A549 (cell line): ENCODE data around the gene SIPA1. TPM values are rescaled to one million over a fixed set of nuclear protein-coding genes. Genes with fewer than 3 reads are reported as not detected.

ENCODE experiments used
- ATAC-seq, 2 experiments: fragments of 200-7000 bp in 1 of 2; fragments of >200 bp in 1 of 2; cut with Nextera tagmentation in 1 of 2; cut with Tn5 transposase in 1 of 2; 3 replicates each; pipeline versions ENCODE4 v1.8.0 to v1.9.1; 2018 to 2020; ENCODE audit warnings: mild to moderate bottlenecking in 1 of 2, moderate library complexity in 1 of 2
- CTCF ChIA-PET: fragments of 300-600 bp; sonication (Branson Sonifier 250); formaldehyde crosslinking; extraction: SDS; loops from one replicate; lab custom pipeline; 2021; ENCODE audit warnings: antibody characterized with exemption, inconsistent platforms; lab: Yijun Ruan, JAX
- POLR2A ChIA-PET: fragments of 350-600 bp; formaldehyde crosslinking; extraction: SDS; loops from one replicate; lab custom pipeline; 2021; ENCODE audit warnings: antibody characterized with exemption, inconsistent platforms; lab: Yijun Ruan, JAX
- DNase-seq, 2 experiments: peaks; one replicate each; pipeline versions ENCODE4 v3.0.0 to v3.0.0-alpha.2; 2011 to 2016; ENCODE audit warnings: low read depth in 1 of 2, low spot score in 1 of 2
- FAIRE-seq: peaks from 2 replicates; lab custom pipeline; 2011; peaks lifted over from hg19 to GRCh38; lab: Jason Lieb, UNC
- H3K27ac ChIP-seq, 2 experiments: fragments of >200 bp; sonication (Bioruptor Twin); formaldehyde crosslinking; 3 replicates each; pipeline ENCODE4 v1.5.1; 2016 to 2017
- H3K4me1 ChIP-seq: fragments of >200 bp; sonication (Bioruptor Twin); formaldehyde crosslinking; 3 replicates; pipeline ENCODE4 v1.6.1; 2016
- H3K4me2 ChIP-seq: fragments of >200 bp; sonication (Bioruptor Twin); formaldehyde crosslinking; 3 replicates; pipeline ENCODE4 v1.6.1; 2016
- H3K4me3 ChIP-seq: fragments of >200 bp; sonication (Bioruptor Twin); formaldehyde crosslinking; 3 replicates; pipeline ENCODE4 v1.5.1; 2016
- H3K9me3 ChIP-seq: fragments of >200 bp; sonication (Bioruptor Twin); formaldehyde crosslinking; 3 replicates; pipeline ENCODE4 v1.6.1; 2016
- ATOH8 ChIP-seq: fragments of 250-450 bp; sonication (Bioruptor Pico); IDR thresholded peaks from 2 replicates; pipeline ENCODE4 v1.5.0; 2020; ENCODE audit warnings: low read depth, mild to moderate bottlenecking, moderate library complexity
- CBX2 ChIP-seq: fragments of 200-600 bp; sonication (generic); IDR thresholded peaks from 2 replicates; pipeline ENCODE4 v1.6.1; 2016; ENCODE audit warnings: low read depth, mild to moderate bottlenecking, borderline replicate concordance
- CBX8 ChIP-seq: fragments of 200-600 bp; sonication (generic); IDR thresholded peaks from 2 replicates; pipeline ENCODE4 v1.6.1; 2016
- CHD2 ChIP-seq: fragments of 150-350 bp; IDR thresholded peaks from 2 replicates; pipeline ENCODE4 v1.6.1; 2014; ENCODE audit warnings: low read length; ENCODE audit not compliant: partially characterized antibody
- CHD4 ChIP-seq: fragments of 200-600 bp; sonication (generic); IDR thresholded peaks from 2 replicates; pipeline ENCODE4 v1.6.1; 2016; ENCODE audit warnings: antibody characterized with exemption, mild to moderate bottlenecking, borderline replicate concordance
- CTCF ChIP-seq: fragments of >200 bp; sonication (Bioruptor Twin); formaldehyde crosslinking; IDR thresholded peaks from 3 replicates; pipeline ENCODE4 v1.5.1; 2016
- EHMT2 ChIP-seq: fragments of 200-600 bp; sonication (generic); IDR thresholded peaks from 2 replicates; pipeline ENCODE4 v1.6.1; 2016; ENCODE audit warnings: antibody characterized with exemption, low read depth, mild to moderate bottlenecking, moderate library complexity
- HDAC2 ChIP-seq: fragments of 200-600 bp; sonication (generic); IDR thresholded peaks from 2 replicates; pipeline ENCODE4 v1.6.1; 2016
- HOXB13 ChIP-seq: fragments of 250-450 bp; sonication (Bioruptor Pico); IDR thresholded peaks from 2 replicates; pipeline ENCODE4 v1.5.0; 2020; ENCODE audit warnings: low read depth, mild to moderate bottlenecking, moderate library complexity
- JUNB ChIP-seq: fragments of >200 bp; sonication (Bioruptor Twin); formaldehyde crosslinking; IDR thresholded peaks from 2 replicates; pipeline ENCODE4 v1.6.1; 2016
- REST ChIP-seq: fragments of 200-600 bp; sonication (generic); IDR thresholded peaks from 2 replicates; pipeline ENCODE4 v1.6.1; 2016; ENCODE audit warnings: antibody characterized with exemption, mild to moderate bottlenecking, moderate library complexity
- RNF2 ChIP-seq: fragments of 200-600 bp; sonication (generic); IDR thresholded peaks from 2 replicates; pipeline ENCODE4 v1.6.1; 2016; ENCODE audit warnings: low read depth, mild to moderate bottlenecking, antibody characterized with exemption, moderate library complexity, borderline replicate concordance
- SMC3 ChIP-seq: fragments of >200 bp; sonication (Bioruptor Twin); formaldehyde crosslinking; IDR thresholded peaks from 3 replicates; pipeline ENCODE4 v1.6.1; 2018; ENCODE audit warnings: inconsistent platforms
- TFCP2L1 ChIP-seq: fragments of 250-450 bp; sonication (Bioruptor Pico); IDR thresholded peaks from 2 replicates; pipeline ENCODE4 v1.5.0; 2021; ENCODE audit warnings: mild to moderate bottlenecking
- TP53 ChIP-seq: fragments of 250-450 bp; sonication (Bioruptor Pico); IDR thresholded peaks from 2 replicates; pipeline ENCODE4 v1.5.0; 2021; ENCODE audit warnings: mild to moderate bottlenecking, moderate library complexity
- WGBS: methylation state at CpG from one replicate; pipeline ENCODE4 v1.1.6; 2017; ENCODE audit errors: missing lambda C conversion rate; 5-methylcytosine and 5-hydroxymethylcytosine counted together
- polyA plus RNA-seq, 4 experiments: library from polyadenylated mRNA; depleted of rRNA in 3 of 4; stranded (reverse); fragments of >200 nt; fragmentation: RNase III in 1 of 4; extraction: RNeasy Plus Mini Kit Qiagen cat#74134 plus additional on column Dnase treatment in 1 of 4; gene quantifications; 2 replicates in 3 of 4; 3 replicates in 1 of 4; pipeline ENCODE4 v1.2.3, GENCODE V29; 2011 to 2017

Gene SIPA1
- polyA plus RNA-seq, 2 of the 4 experiments (the other 2 are of a cell fraction): 9.9 to 17.4 TPM

- POLR2A ChIA-PET: interaction anchor here (2.3 kb wide), 1 partner anchor 13 kb away, joined by 12 read pairs; no protein-coding TSS in a partner anchor
- DNase-seq (no peak), ATAC-seq (no peak), FAIRE-seq (no peak)
- WGBS: 81% methylated on average over 8 of the region's 8 CpGs
- no peak for TF ChIP-seq CTCF
- no peak for TF ChIP-seq EHMT2
- no peak for TF ChIP-seq ATOH8 (CRISPR knock-in tag)
- no peak for TF ChIP-seq JUNB
- no peak for TF ChIP-seq CBX2
- no peak for TF ChIP-seq SMC3
- no peak for TF ChIP-seq HOXB13 (CRISPR knock-in tag)
- Histone ChIP-seq H3K9me3 (no peaks in the 10 kb centered on the region), H3K4me1 (peaks cover 32% of the 10 kb centered on the region), H3K4me2 (no peak overlapping the region), H3K4me3 (no peak overlapping the region), H3K27ac (no peak overlapping the region)
- CTCF ChIA-PET: interaction anchor here (1.0 to 8.2 kb wide), 3 partner anchors 12 to 349 kb away, joined by 3 to 54 read pairs (median 3); no protein-coding TSS in a partner anchor
Measured at GRCh38 chr11:65639623-65640482, 2.0 kb downstream of the SIPA1 start.

GRCh38 chr11:65640483-65641296 is 2.8 kb downstream of the SIPA1 start:
- FAIRE-seq (no peak), DNase-seq (no peak), ATAC-seq (no peak)
- Histone ChIP-seq H3K4me2 (no peak overlapping the region), H3K9me3 (no peaks in the 10 kb centered on the region), H3K4me3 (no peak overlapping the region), H3K27ac (no peak overlapping the region), H3K4me1 (peaks cover 32% of the 10 kb centered on the region)
- 90% methylated on average over 18 of the region's 35 CpGs for WGBS
- ChIA-PET CTCF (interaction anchor here (1.2 to 8.2 kb wide), 2 partner anchors 16 to 28 kb away, joined by 3 to 54 read pairs; no protein-coding TSS in a partner anchor), POLR2A (no interaction called here)
- TF ChIP-seq HDAC2 (no peak), CHD4 (no peak), TP53 (CRISPR knock-in tag) (no peak), TFCP2L1 (CRISPR knock-in tag) (no peak), REST (no peak), RNF2 (no peak), CHD2 (no peak), CBX8 (no peak)
